Mucosa of descending colon (tissue), 3 donors: ENCODE results near the gene TTC27. TPM values are rescaled to one million over a fixed set of nuclear protein-coding genes. Genes with fewer than 3 reads are reported as not detected.

Experiments used
- ATAC-seq: fragments of 200-7000 bp; cut with Tn5 transposase; one replicate; pipeline ENCODE4 v1.9.1; 2020; ENCODE audit warnings: mild to moderate bottlenecking, moderate library complexity
- DNase-seq, 3 donors: peaks; one replicate each; pipeline ENCODE4 v3.0.0-alpha.2; 2020
- H3K36me3 ChIP-seq: fragments of 200-600 bp; one replicate; pipeline ENCODE4 v1.8.0; 2021; ENCODE audit warnings: low read depth, mild to moderate bottlenecking
- H3K4me1 ChIP-seq: fragments of 200-600 bp; one replicate; pipeline ENCODE4 v1.8.0; 2021; ENCODE audit warnings: low read depth, mild to moderate bottlenecking
- H3K4me3 ChIP-seq: fragments of 200-600 bp; one replicate; pipeline ENCODE4 v1.8.0; 2021; ENCODE audit warnings: mild to moderate bottlenecking
- H3K9me3 ChIP-seq: fragments of 200-600 bp; one replicate; pipeline ENCODE4 v1.8.0; 2021; ENCODE audit warnings: mild to moderate bottlenecking
- CTCF ChIP-seq: fragments of 200-600 bp; IDR thresholded peaks from one replicate; pipeline ENCODE4 v1.8.0; 2022; ENCODE audit warnings: antibody characterized with exemption, mild to moderate bottlenecking
- intact Hi-C, 2 donors: fragments of 100-400 bp; cut with DNase I in 1 of 2; cut with micrococcal nuclease in 1 of 2; formaldehyde crosslinking; loops; one replicate each; pipeline versions ENCODE4 v1.11.0 to v1.11.1; 2022; cut with DNase I, micrococcal nuclease
- total RNA-seq, 3 donors: library from RNA; stranded (reverse); fragmentation: NEBNext Ultra II Directional in 2 of 3; extraction: Animal tissue kit (Norgen Biotek cat#: 25700) in 2 of 3; gene quantifications; one replicate each; pipeline versions ENCODE4 v1.2.1 to v1.2.4, GENCODE V29; 2021 to 2023
- donor health status: DM: no; HTN: no; CAD: no; lungs with moderate emphysema.
- donor health status: DM: no; HTN: no; CAD: no.
- donor health status: DM: no; HTN: yes; CAD: no.

The TTC27 gene
- total RNA-seq, 3 donors from 2014 or later, result 10.2 to 13.3 (median 12.4) TPM

DNA sequence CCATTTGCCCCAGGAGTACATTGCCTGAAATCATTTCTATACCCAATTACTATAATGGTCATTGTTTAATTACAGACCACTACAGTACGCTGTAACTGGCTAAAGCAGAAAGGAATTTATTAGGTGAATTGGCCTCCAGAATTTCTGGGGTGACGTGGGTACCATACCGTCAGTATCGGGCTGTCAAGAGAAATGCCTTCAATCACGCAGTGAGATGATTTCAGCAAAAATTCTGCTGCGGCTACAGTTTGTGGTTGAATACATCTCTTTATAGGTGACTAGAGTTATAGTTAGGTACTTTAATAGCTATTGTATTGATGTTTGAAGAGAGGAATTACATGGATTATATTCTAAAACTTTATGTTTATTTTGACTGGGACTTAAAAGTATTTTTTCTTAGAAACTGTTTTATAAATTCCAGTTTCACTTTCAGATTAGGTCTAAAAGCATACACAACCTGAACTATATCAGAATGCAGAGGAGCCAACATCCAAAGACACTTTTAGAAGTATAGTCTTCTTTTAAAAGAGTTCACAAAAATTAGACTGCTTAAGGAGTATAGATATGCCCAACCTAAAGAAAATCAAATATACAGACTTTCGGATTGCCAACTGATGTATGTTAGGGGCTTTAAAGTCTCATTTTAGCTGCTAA is 128.4 kb downstream of the TTC27 start:
- Histone ChIP-seq H3K36me3 (no peaks in the 10 kb centered on the region), H3K4me3 (no peak overlapping the region), H3K4me1 (no peaks in the 10 kb centered on the region), H3K9me3 (no peaks in the 10 kb centered on the region)
- ATAC-seq (no peak), DNase-seq (no peak)
- TF ChIP-seq CTCF, result no peak
- intact Hi-C loops, result no loop called here

DNA sequence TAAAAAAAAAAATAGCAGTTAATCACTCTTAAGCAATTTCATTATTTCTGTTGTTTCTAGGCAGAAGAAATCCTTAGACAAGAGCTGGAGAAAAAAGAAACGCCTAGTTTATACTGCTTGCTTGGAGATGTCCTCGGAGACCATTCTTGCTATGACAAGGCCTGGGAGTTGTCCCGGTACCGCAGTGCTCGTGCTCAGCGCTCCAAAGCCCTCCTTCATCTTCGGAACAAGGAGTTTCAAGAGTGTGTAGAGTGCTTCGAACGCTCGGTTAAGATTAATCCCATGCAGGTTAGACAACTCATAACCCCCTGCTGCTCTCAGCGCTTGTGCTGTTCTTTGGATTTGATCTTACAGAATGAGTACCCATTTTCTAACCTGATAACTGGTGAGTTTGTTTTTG is 130.4 kb downstream of the TTC27 start:
- Histone ChIP-seq H3K4me3 (no peak overlapping the region), H3K4me1 (no peaks in the 10 kb centered on the region), H3K36me3 (no peaks in the 10 kb centered on the region), H3K9me3 (no peaks in the 10 kb centered on the region)
- DNase-seq (no peak), ATAC-seq (no peak)
- no peak for TF ChIP-seq CTCF
- intact Hi-C loops, result no loop called here

GRCh38 chr2:32760628-32761027 is 132.8 kb downstream of the TTC27 start:
- intact Hi-C loops, result no loop called here
- no peak for TF ChIP-seq CTCF
- DNase-seq, result no peak
- H3K36me3 ChIP-seq, result no peaks in the 10 kb centered on the region
- no peak overlapping the region for H3K4me3 ChIP-seq
- H3K4me1 ChIP-seq, result no peaks in the 10 kb centered on the region
- ATAC-seq, result no peak
- no peaks in the 10 kb centered on the region for H3K9me3 ChIP-seq

GRCh38 chr2:32768387-32769174 is 140.7 kb downstream of the TTC27 start:
- no peak for TF ChIP-seq CTCF
- Histone ChIP-seq H3K36me3 (no peaks in the 10 kb centered on the region), H3K4me1 (no peaks in the 10 kb centered on the region), H3K4me3 (no peak overlapping the region), H3K9me3 (no peaks in the 10 kb centered on the region)
- DNase-seq (no peak), ATAC-seq (no peak)
- intact Hi-C loops, result no loop called here

- DNase-seq (no peak), ATAC-seq (no peak)
- TF ChIP-seq CTCF, result no peak
- intact Hi-C loops, result loop anchor here in 1 of 2 donors (5.0 kb wide), 1 partner anchor 262 kb away; no protein-coding TSS in a partner anchor
- no peaks in the 10 kb centered on the region for H3K4me1 ChIP-seq
- no peaks in the 10 kb centered on the region for H3K9me3 ChIP-seq
- no peak overlapping the region for H3K4me3 ChIP-seq
- no peaks in the 10 kb centered on the region for H3K36me3 ChIP-seq
Observed at GRCh38 chr2:32770360-32770759, 142.5 kb downstream of the TTC27 start.
